ENCODE data around the gene CGREF1.

GRCh38 chr2:27108221-27108620 is 10.7 kb downstream of the CGREF1 start:
- TF ChIP-seq, protein P1, sequence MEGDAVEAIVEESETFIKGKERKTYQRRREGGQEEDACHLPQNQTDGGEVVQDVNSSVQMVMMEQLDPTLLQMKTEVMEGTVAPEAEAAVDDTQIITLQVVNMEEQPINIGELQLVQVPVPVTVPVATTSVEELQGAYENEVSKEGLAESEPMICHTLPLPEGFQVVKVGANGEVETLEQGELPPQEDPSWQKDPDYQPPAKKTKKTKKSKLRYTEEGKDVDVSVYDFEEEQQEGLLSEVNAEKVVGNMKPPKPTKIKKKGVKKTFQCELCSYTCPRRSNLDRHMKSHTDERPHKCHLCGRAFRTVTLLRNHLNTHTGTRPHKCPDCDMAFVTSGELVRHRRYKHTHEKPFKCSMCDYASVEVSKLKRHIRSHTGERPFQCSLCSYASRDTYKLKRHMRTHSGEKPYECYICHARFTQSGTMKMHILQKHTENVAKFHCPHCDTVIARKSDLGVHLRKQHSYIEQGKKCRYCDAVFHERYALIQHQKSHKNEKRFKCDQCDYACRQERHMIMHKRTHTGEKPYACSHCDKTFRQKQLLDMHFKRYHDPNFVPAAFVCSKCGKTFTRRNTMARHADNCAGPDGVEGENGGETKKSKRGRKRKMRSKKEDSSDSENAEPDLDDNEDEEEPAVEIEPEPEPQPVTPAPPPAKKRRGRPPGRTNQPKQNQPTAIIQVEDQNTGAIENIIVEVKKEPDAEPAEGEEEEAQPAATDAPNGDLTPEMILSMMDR (conservative IDR thresholded peaks at IDR 0.05), result no peak
- no peak for TF ChIP-seq EZH2 (IDR thresholded peaks at IDR 0.05; ENCODE audit: low read depth)

Measured in PC-9 (cell line).